Embryonic facial prominence (tissue), 1 donor: ENCODE measurements around the gene PADI3.
"Not testable (repeated sequence)": the region's sequence is repeated elsewhere in the genome, so short reads cannot be mapped to it uniquely, and the experiment has no call there.

Source experiments
- DNase-seq: peaks from one replicate; pipeline ENCODE4 v3.0.0-alpha.2; 2016; ENCODE audit errors: extremely low spot score

PADI3 gene

GRCh38 chr1:17301767-17302166 is 52.9 kb downstream of the PADI3 start:
- no peak for DNase-seq

- DNase-seq = no peak
These were observed 55.4 kb downstream of the PADI3 start for GRCh38 chr1:17304151-17304825.

GRCh38 chr1:17304826-17305175 is 55.9 kb downstream of the PADI3 start:
- no peak for DNase-seq

- no peak for DNase-seq
These were observed 56.7 kb downstream of the PADI3 start for GRCh38 chr1:17305576-17306095.

GRCh38 chr1:17306407-17306806 is 57.5 kb downstream of the PADI3 start:
- DNase-seq = no peak

GRCh38 chr1:17306921-17307320 is 58.0 kb downstream of the PADI3 start:
- DNase-seq = no peak

- no peak for DNase-seq
These were observed 58.4 kb downstream of the PADI3 start for GRCh38 chr1:17307329-17307728.

GRCh38 chr1:17307946-17308345 is 59.0 kb downstream of the PADI3 start, which contains the start of gene PADI4:
Gene PADI4 (plus strand): TSS chr1:17308197. CDS start chr1:17308223, 26 bp downstream.
- DNase-seq = no peak

- DNase-seq = no peak
These were observed 59.7 kb downstream of the PADI3 start for GRCh38 chr1:17308593-17308992.

- DNase-seq = no peak
These were observed 60.6 kb downstream of the PADI3 start for GRCh38 chr1:17309426-17310067.

- no peak for DNase-seq
These were observed 61.3 kb downstream of the PADI3 start for GRCh38 chr1:17310068-17310640.

- DNase-seq = no peak
These were observed 64.8 kb downstream of the PADI3 start for GRCh38 chr1:17313530-17314309.

GRCh38 chr1:17314491-17314971 is 65.6 kb downstream of the PADI3 start:
- DNase-seq = no peak

- DNase-seq = no peak
These were observed 66.7 kb downstream of the PADI3 start for GRCh38 chr1:17315542-17316130.

GRCh38 chr1:17316704-17317103 is 67.8 kb downstream of the PADI3 start:
- no peak for DNase-seq

- no peak for DNase-seq
These were observed 69.4 kb downstream of the PADI3 start for GRCh38 chr1:17318262-17318661.

GRCh38 chr1:17319561-17320350 is 70.9 kb downstream of the PADI3 start:
- DNase-seq = no peak

- not testable (repeated sequence) for DNase-seq
These were observed 73.0 kb downstream of the PADI3 start for GRCh38 chr1:17321857-17322390.

- no peak for DNase-seq
These were observed 80.0 kb downstream of the PADI3 start for GRCh38 chr1:17328855-17329254.

GRCh38 chr1:17329610-17330009 is 80.7 kb downstream of the PADI3 start:
- DNase-seq = no peak

- no peak for DNase-seq
These were observed 82.0 kb downstream of the PADI3 start for GRCh38 chr1:17330856-17331255.
